GM23338 (cell line): ENCODE results near the gene PAQR4. TPM values are rescaled to one million over a fixed set of nuclear protein-coding genes. Genes with fewer than 3 reads are reported as not detected.
A peak's percentile ranks its signal among the peaks of the same experiment; 100 is the strongest.

Source experiments
- ATAC-seq: fragments of 200-7000 bp; cut with Tn5 transposase; 3 replicates; pipeline ENCODE4 v1.9.1; 2020
- DNase-seq: peaks from one replicate; pipeline ENCODE4 v3.0.0-alpha.2; 2015; ENCODE audit warnings: low spot score
- H2AFZ ChIP-seq: fragments of 200-600 bp; sonication (generic); 2 replicates; pipeline ENCODE4 v1.8.0; 2016; ENCODE audit warnings: antibody characterized with exemption, mild to moderate bottlenecking, moderate library complexity
- H3F3A ChIP-seq: fragments of 200-600 bp; sonication (generic); replicated peaks from 2 replicates; pipeline ENCODE4 v1.8.0; 2017; ENCODE audit warnings: antibody characterized with exemption, mixed run types, low read depth
- H3K27ac ChIP-seq: fragments of 200-600 bp; sonication (generic); 2 replicates; pipeline ENCODE4 v1.6.1; 2016; ENCODE audit warnings: low read depth
- H3K27me3 ChIP-seq: fragments of 200-600 bp; sonication (generic); 2 replicates; pipeline ENCODE4 v1.8.0; 2016; ENCODE audit warnings: mild to moderate bottlenecking, mixed run types, moderate library complexity; ENCODE audit not compliant: insufficient read depth
- H3K36me3 ChIP-seq: fragments of 200-600 bp; sonication (generic); 2 replicates; pipeline ENCODE4 v1.8.0; 2016; ENCODE audit warnings: mild to moderate bottlenecking; ENCODE audit not compliant: insufficient read depth
- H3K4me1 ChIP-seq: fragments of 200-600 bp; sonication (generic); 2 replicates; pipeline ENCODE4 v1.8.0; 2016; ENCODE audit warnings: mild to moderate bottlenecking, moderate library complexity; ENCODE audit not compliant: insufficient read depth
- H3K4me2 ChIP-seq: fragments of 200-600 bp; sonication (generic); 2 replicates; pipeline ENCODE4 v1.7.1; 2017; ENCODE audit warnings: mixed run types
- H3K4me3 ChIP-seq: fragments of 200-600 bp; sonication (generic); 2 replicates; pipeline ENCODE4 v1.6.1; 2016; ENCODE audit warnings: mixed run types
- H3K79me2 ChIP-seq: fragments of 200-600 bp; sonication (generic); replicated peaks from 2 replicates; pipeline ENCODE4 v1.8.0; 2017; ENCODE audit warnings: mild to moderate bottlenecking; ENCODE audit not compliant: insufficient read depth
- H3K9me2 ChIP-seq: fragments of 200-600 bp; sonication (generic); 2 replicates; pipeline ENCODE4 v1.8.0; 2017; ENCODE audit not compliant: insufficient read depth
- H4K20me1 ChIP-seq: fragments of 200-600 bp; sonication (generic); replicated peaks from 2 replicates; pipeline ENCODE4 v1.8.0; 2017; ENCODE audit warnings: mild to moderate bottlenecking; ENCODE audit not compliant: insufficient read depth
- H3K27ac Mint-ChIP-seq: 2 replicates; pipeline ENCODE4 v1.8.0; 2020; ENCODE audit warnings: inconsistent platforms, mild to moderate bottlenecking, moderate library complexity, mixed read lengths
- H3K27me3 Mint-ChIP-seq: 3 replicates; pipeline ENCODE4 v1.8.0; 2022; ENCODE audit warnings: low read depth, mild to moderate bottlenecking, moderate library complexity, mixed read lengths, inconsistent platforms; ENCODE audit not compliant: insufficient read depth, poor library complexity
- H3K36me3 Mint-ChIP-seq: 3 replicates; pipeline ENCODE4 v1.8.0; 2021; ENCODE audit warnings: low read depth, mild to moderate bottlenecking, inconsistent platforms, moderate library complexity, mixed read lengths
- H3K4me1 Mint-ChIP-seq: 3 replicates; pipeline ENCODE4 v1.8.0; 2020; ENCODE audit warnings: mild to moderate bottlenecking, inconsistent platforms, mixed read lengths
- H3K4me3 Mint-ChIP-seq: 3 replicates; pipeline ENCODE4 v1.8.0; 2021; ENCODE audit warnings: moderate library complexity, mild to moderate bottlenecking, inconsistent platforms, mixed read lengths
- H3K9me3 Mint-ChIP-seq: 3 replicates; pipeline ENCODE4 v1.8.0; 2020; ENCODE audit warnings: moderate library complexity, mild to moderate bottlenecking, inconsistent platforms, mixed read lengths
- NANOG ChIP-seq: IDR thresholded peaks from 2 replicates; pipeline ENCODE4 v1.6.1; 2016; ENCODE audit warnings: antibody characterized with exemption, borderline replicate concordance
- ZNF462 ChIP-seq: fragments of 250-450 bp; sonication (Bioruptor Pico); IDR thresholded peaks from 2 replicates; pipeline ENCODE4 v1.5.0; 2020; ENCODE audit warnings: mild to moderate bottlenecking, moderate library complexity
- polyA plus RNA-seq: library from polyadenylated mRNA; unstranded; fragments of >200 nt; fragmentation: Nextera tagmentation; extraction: Ambion mirVana; gene quantifications from 2 replicates; pipeline ENCODE4 v1.2.1, GENCODE V29; 2016
- total RNA-seq: library from RNA; depleted of rRNA; stranded (reverse); fragments of >200 nt; shearing (Covaris generic); gene quantifications from 2 replicates; pipeline ENCODE4 v1.2.3, GENCODE V29; 2014
- TF ChIP-seq, protein P1 (sequence below): IDR thresholded peaks from one replicate; pipeline ENCODE4 v1.6.1; 2018; ENCODE audit warnings: antibody characterized with exemption; ENCODE audit not compliant: unreplicated experiment
- TF ChIP-seq, protein P2 (sequence below): IDR thresholded peaks from 2 replicates; pipeline ENCODE4 v1.6.1; 2016; ENCODE audit warnings: antibody characterized with exemption

PAQR4 gene
- total and polyA plus RNA-seq, 2 experiments from 2014 or later, result 7.0 to 29.3 TPM

GRCh38 chr16:2988590-2989099, 19.5 kb downstream of the PAQR4 start (continued):
- no peak for TF ChIP-seq ZNF462 (CRISPR knock-in tag)
- TF ChIP-seq NANOG, result no peak
- TF ChIP-seq, protein P1, sequence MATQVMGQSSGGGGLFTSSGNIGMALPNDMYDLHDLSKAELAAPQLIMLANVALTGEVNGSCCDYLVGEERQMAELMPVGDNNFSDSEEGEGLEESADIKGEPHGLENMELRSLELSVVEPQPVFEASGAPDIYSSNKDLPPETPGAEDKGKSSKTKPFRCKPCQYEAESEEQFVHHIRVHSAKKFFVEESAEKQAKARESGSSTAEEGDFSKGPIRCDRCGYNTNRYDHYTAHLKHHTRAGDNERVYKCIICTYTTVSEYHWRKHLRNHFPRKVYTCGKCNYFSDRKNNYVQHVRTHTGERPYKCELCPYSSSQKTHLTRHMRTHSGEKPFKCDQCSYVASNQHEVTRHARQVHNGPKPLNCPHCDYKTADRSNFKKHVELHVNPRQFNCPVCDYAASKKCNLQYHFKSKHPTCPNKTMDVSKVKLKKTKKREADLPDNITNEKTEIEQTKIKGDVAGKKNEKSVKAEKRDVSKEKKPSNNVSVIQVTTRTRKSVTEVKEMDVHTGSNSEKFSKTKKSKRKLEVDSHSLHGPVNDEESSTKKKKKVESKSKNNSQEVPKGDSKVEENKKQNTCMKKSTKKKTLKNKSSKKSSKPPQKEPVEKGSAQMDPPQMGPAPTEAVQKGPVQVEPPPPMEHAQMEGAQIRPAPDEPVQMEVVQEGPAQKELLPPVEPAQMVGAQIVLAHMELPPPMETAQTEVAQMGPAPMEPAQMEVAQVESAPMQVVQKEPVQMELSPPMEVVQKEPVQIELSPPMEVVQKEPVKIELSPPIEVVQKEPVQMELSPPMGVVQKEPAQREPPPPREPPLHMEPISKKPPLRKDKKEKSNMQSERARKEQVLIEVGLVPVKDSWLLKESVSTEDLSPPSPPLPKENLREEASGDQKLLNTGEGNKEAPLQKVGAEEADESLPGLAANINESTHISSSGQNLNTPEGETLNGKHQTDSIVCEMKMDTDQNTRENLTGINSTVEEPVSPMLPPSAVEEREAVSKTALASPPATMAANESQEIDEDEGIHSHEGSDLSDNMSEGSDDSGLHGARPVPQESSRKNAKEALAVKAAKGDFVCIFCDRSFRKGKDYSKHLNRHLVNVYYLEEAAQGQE, result no peak

DNA sequence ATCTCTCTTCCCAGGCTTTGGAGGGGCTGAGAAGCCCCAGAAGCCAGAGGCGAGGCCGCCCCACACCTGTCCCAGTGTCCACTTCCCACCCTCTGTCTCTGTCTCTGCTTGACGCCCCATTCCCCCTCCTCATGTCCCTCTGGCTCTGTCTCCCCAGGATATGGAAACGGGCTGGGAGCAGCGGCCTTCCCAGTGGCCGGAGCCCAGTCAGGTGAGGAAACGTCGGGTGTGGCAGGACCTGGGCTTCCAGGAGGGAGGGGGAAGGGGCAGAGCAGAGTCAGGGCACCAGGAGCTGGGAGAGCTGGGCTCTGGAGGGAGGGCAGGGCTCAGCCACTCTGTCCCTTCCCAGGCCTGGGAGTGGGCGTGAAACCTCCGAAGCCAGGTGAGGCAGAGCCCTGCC, 21.7 kb downstream of the PAQR4 start:
- Mint-ChIP-seq H3K9me3 (no peaks in the 10 kb centered on the region), H3K4me3 (no peak overlapping the region), H3K4me1 (peaks cover 30% of the 10 kb centered on the region), H3K27ac (no peak overlapping the region), H3K27me3 (peaks cover 7% of the 10 kb centered on the region), H3K36me3 (no peaks in the 10 kb centered on the region)
- no peaks in the 10 kb centered on the region for H3K36me3 ChIP-seq
- peaks cover 30% of the 10 kb centered on the region for H3K4me1 ChIP-seq
- H2AFZ ChIP-seq, result no peak overlapping the region
- DNase-seq (peak; percentile 49), ATAC-seq (peak; percentile 30)
- no peaks in the 10 kb centered on the region for H3K79me2 ChIP-seq
- H4K20me1 ChIP-seq, result no peaks in the 10 kb centered on the region
- H3K27me3 ChIP-seq, result no peaks in the 10 kb centered on the region
- no peak overlapping the region for H3K4me3 ChIP-seq
- H3K27ac ChIP-seq, result no peak overlapping the region
- TF ChIP-seq, protein P2, sequence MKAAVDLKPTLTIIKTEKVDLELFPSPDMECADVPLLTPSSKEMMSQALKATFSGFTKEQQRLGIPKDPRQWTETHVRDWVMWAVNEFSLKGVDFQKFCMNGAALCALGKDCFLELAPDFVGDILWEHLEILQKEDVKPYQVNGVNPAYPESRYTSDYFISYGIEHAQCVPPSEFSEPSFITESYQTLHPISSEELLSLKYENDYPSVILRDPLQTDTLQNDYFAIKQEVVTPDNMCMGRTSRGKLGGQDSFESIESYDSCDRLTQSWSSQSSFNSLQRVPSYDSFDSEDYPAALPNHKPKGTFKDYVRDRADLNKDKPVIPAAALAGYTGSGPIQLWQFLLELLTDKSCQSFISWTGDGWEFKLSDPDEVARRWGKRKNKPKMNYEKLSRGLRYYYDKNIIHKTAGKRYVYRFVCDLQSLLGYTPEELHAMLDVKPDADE, result no peak
- no peaks in the 10 kb centered on the region for H3K9me2 ChIP-seq
- H3F3A ChIP-seq, result no peaks in the 10 kb centered on the region
- H3K4me2 ChIP-seq, result peak overlapping the region; percentile 48
